Astrocyte (in vitro differentiated cells and primary cell): Measurements from ENCODE around the gene NUFIP2. TPM values are rescaled to one million over a fixed set of nuclear protein-coding genes. Genes with fewer than 3 reads are reported as not detected.

Experiments used
- DNase-seq: peaks from one replicate; pipeline ENCODE4 v3.0.0-alpha.2; 2010; ENCODE audit warnings: low read depth
- FAIRE-seq: peaks from 2 replicates; lab custom pipeline; 2011; peaks lifted over from hg19 to GRCh38; lab: Jason Lieb, UNC
- H2AFZ ChIP-seq: 2 replicates; pipeline ENCODE4 v1.6.0; 2012; ENCODE audit warnings: low read depth, low read length, inconsistent platforms
- H3K27ac ChIP-seq: 2 replicates; pipeline ENCODE4 v1.5.1; 2011; ENCODE audit warnings: low read depth, low read length, inconsistent platforms
- H3K27me3 ChIP-seq: 2 replicates; pipeline ENCODE4 v1.6.0; 2011; ENCODE audit warnings: low read length, inconsistent platforms; ENCODE audit not compliant: insufficient read depth
- H3K36me3 ChIP-seq: 2 replicates; pipeline ENCODE4 v1.5.1; 2011; ENCODE audit warnings: low read length, inconsistent platforms; ENCODE audit not compliant: insufficient read depth
- H3K4me1 ChIP-seq: 2 replicates; pipeline ENCODE4 v1.5.1; 2011; ENCODE audit warnings: low read length, inconsistent platforms; ENCODE audit not compliant: insufficient read depth
- H3K4me2 ChIP-seq: 2 replicates; pipeline ENCODE4 v1.6.0; 2012; ENCODE audit warnings: low read length, inconsistent platforms
- H3K4me3 ChIP-seq: 2 replicates; pipeline ENCODE4 v1.5.1; 2011; ENCODE audit warnings: low read depth, mild to moderate bottlenecking, low read length, inconsistent platforms; ENCODE audit not compliant: insufficient read depth
- H3K79me2 ChIP-seq: 2 replicates; pipeline ENCODE4 v1.6.0; 2012; ENCODE audit warnings: mild to moderate bottlenecking, low read length, inconsistent platforms; ENCODE audit not compliant: insufficient read depth
- H3K9ac ChIP-seq: 2 replicates; pipeline ENCODE4 v1.6.0; 2012; ENCODE audit warnings: mild to moderate bottlenecking, low read length, inconsistent platforms
- H3K9me3 ChIP-seq: 2 replicates; pipeline ENCODE4 v1.5.1; 2012; ENCODE audit warnings: low read depth, mild to moderate bottlenecking, low read length, inconsistent platforms; ENCODE audit not compliant: insufficient read depth
- H4K20me1 ChIP-seq: 2 replicates; pipeline ENCODE4 v1.6.0; 2012; ENCODE audit warnings: low read length, inconsistent platforms; ENCODE audit not compliant: insufficient read depth
- H3K27ac Mint-ChIP-seq: one replicate; pipeline ENCODE4 v1.8.0; 2021; ENCODE audit warnings: mild to moderate bottlenecking, mixed read lengths; ENCODE audit not compliant: unreplicated experiment
- H3K27me3 Mint-ChIP-seq: one replicate; pipeline ENCODE4 v1.8.0; 2021; ENCODE audit warnings: low read depth, mixed read lengths; ENCODE audit not compliant: unreplicated experiment
- H3K36me3 Mint-ChIP-seq: one replicate; pipeline ENCODE4 v1.8.0; 2021; ENCODE audit warnings: low read depth, mixed read lengths; ENCODE audit not compliant: unreplicated experiment
- H3K4me1 Mint-ChIP-seq: one replicate; pipeline ENCODE4 v1.8.0; 2021; ENCODE audit warnings: low read depth, mixed read lengths; ENCODE audit not compliant: unreplicated experiment
- H3K4me3 Mint-ChIP-seq: one replicate; pipeline ENCODE4 v1.8.0; 2021; ENCODE audit warnings: mild to moderate bottlenecking, moderate library complexity, mixed read lengths; ENCODE audit not compliant: unreplicated experiment
- H3K9me3 Mint-ChIP-seq: one replicate; pipeline ENCODE4 v1.8.0; 2021; ENCODE audit warnings: mild to moderate bottlenecking, mixed read lengths; ENCODE audit not compliant: unreplicated experiment
- EZH2 ChIP-seq: IDR thresholded peaks from 2 replicates; pipeline ENCODE4 v1.6.1; 2012; ENCODE audit warnings: mild to moderate bottlenecking, low read length, inconsistent platforms; ENCODE audit not compliant: insufficient read depth
- total RNA-seq: library from RNA; stranded (reverse); gene quantifications from 2 replicates; pipeline ENCODE4 v1.2.1, GENCODE V29; 2021
- TF ChIP-seq, protein P1 (sequence below): IDR thresholded peaks from 2 replicates; pipeline ENCODE4 v1.5.1; 2011; ENCODE audit warnings: low read depth, mild to moderate bottlenecking, inconsistent platforms, low read length, moderate library complexity; ENCODE audit not compliant: insufficient read depth

NUFIP2 gene
- total RNA-seq, 1 donor from 2014 or later = 79.8 TPM

DNA sequence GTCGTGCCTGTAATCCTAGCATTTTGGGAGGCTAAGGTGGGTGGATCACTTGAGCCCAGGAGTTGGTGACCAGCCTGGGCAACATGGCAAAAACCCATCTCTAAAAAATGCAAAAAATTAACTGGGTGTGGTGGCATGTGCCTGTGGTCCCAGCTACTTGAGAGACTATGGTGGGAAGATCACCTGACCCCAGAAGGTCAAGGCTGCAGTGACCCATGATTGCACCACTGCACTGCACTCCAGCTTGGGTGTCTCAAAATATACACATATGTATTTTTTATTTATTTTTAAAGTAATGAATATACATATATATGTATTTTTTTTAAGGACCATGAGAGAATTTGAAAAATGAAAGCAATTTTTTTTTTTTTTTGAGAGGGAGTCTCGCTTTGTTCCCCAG, 5.1 kb upstream of the NUFIP2 start:
- H3K4me3 ChIP-seq = no peak overlapping the region
- no peak overlapping the region for H3K27ac ChIP-seq
- no peaks in the 10 kb centered on the region for H3K79me2 ChIP-seq
- H3K27me3 Mint-ChIP-seq = no peaks in the 10 kb centered on the region
- no peak overlapping the region for H2AFZ ChIP-seq
- H3K36me3 Mint-ChIP-seq = peaks cover 2% of the 10 kb centered on the region
- H3K36me3 ChIP-seq = no peaks in the 10 kb centered on the region
- no peak overlapping the region for H3K4me2 ChIP-seq
- H3K27ac Mint-ChIP-seq = no peak overlapping the region
- no peaks in the 10 kb centered on the region for H3K27me3 ChIP-seq
- no peaks in the 10 kb centered on the region for H3K4me1 Mint-ChIP-seq
- no peaks in the 10 kb centered on the region for H3K9me3 ChIP-seq
- H3K9ac ChIP-seq = no peak overlapping the region
- H3K9me3 Mint-ChIP-seq = no peaks in the 10 kb centered on the region
- DNase-seq (no peak), FAIRE-seq (no peak)
- peaks cover 4% of the 10 kb centered on the region for H3K4me1 ChIP-seq
- H4K20me1 ChIP-seq = no peaks in the 10 kb centered on the region
- TF ChIP-seq, protein P1, sequence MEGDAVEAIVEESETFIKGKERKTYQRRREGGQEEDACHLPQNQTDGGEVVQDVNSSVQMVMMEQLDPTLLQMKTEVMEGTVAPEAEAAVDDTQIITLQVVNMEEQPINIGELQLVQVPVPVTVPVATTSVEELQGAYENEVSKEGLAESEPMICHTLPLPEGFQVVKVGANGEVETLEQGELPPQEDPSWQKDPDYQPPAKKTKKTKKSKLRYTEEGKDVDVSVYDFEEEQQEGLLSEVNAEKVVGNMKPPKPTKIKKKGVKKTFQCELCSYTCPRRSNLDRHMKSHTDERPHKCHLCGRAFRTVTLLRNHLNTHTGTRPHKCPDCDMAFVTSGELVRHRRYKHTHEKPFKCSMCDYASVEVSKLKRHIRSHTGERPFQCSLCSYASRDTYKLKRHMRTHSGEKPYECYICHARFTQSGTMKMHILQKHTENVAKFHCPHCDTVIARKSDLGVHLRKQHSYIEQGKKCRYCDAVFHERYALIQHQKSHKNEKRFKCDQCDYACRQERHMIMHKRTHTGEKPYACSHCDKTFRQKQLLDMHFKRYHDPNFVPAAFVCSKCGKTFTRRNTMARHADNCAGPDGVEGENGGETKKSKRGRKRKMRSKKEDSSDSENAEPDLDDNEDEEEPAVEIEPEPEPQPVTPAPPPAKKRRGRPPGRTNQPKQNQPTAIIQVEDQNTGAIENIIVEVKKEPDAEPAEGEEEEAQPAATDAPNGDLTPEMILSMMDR = no peak
- TF ChIP-seq EZH2 = no peak
- H3K4me3 Mint-ChIP-seq = no peak overlapping the region

DNA sequence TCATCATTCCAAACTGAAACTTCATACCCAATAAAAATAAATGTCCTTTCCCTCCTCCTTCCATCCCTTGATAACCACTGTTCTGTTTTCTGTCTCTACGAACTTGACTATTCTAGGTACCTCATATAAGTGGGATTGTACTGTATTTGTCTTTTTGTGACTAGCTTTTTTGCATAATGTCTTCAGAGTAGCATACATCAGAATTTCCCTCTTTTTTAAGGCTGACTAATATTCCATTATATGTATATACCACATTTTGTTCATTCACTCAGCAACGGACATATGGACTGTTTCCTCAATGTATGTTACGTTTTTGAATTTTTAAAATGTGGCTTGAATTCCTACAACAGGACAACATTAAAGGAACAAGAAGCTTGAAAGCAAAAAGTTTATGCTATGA, 1.5 kb upstream of the NUFIP2 start:
- Histone ChIP-seq H3K36me3 (no peaks in the 10 kb centered on the region), H3K4me2 (no peak overlapping the region), H3K9me3 (no peaks in the 10 kb centered on the region), H3K4me1 (peaks cover 14% of the 10 kb centered on the region), H2AFZ (no peak overlapping the region), H4K20me1 (peaks cover 30% of the 10 kb centered on the region), H3K27me3 (no peaks in the 10 kb centered on the region), H3K27ac (no peak overlapping the region), H3K9ac (no peak overlapping the region), H3K79me2 (peaks cover 32% of the 10 kb centered on the region), H3K4me3 (no peak overlapping the region)
- H3K9me3 Mint-ChIP-seq = no peaks in the 10 kb centered on the region
- no peak overlapping the region for H3K27ac Mint-ChIP-seq
- no peaks in the 10 kb centered on the region for H3K27me3 Mint-ChIP-seq
- H3K4me3 Mint-ChIP-seq = peak overlapping the region; percentile 75
- FAIRE-seq (no peak), DNase-seq (no peak)
- H3K36me3 Mint-ChIP-seq = peaks cover 2% of the 10 kb centered on the region
- no peak for TF ChIP-seq EZH2
- TF ChIP-seq, protein P1 = no peak
- H3K4me1 Mint-ChIP-seq = no peaks in the 10 kb centered on the region

DNA sequence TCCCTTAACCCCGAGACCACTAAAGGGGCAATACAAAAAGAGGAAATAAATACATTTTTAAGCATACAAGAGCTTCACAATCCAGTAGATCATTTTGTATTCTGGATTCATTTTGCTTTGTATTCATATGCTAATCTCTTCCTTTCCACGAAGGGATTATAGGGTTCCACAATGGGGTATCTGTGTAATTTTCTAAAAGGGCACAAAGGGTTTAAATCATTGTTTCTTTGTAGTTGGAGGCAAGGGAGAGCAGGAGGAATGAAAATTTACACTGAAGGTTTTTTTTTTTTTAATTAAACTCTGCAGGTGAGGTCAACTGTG, 592 bp upstream of the NUFIP2 start:
- DNase-seq (no peak), FAIRE-seq (no peak)
- Histone ChIP-seq H2AFZ (peak overlapping the region; percentile 79), H3K9ac (peak overlapping the region; percentile 86), H3K27ac (peak overlapping the region; percentile 85), H3K79me2 (peaks cover 41% of the 10 kb centered on the region), H3K36me3 (no peaks in the 10 kb centered on the region), H3K9me3 (no peaks in the 10 kb centered on the region), H3K4me2 (peak overlapping the region; percentile 85), H3K27me3 (no peaks in the 10 kb centered on the region), H3K4me3 (peak overlapping the region; percentile 95), H3K4me1 (peaks cover 20% of the 10 kb centered on the region), H4K20me1 (peaks cover 39% of the 10 kb centered on the region)
- H3K36me3 Mint-ChIP-seq = peaks cover 2% of the 10 kb centered on the region
- H3K4me3 Mint-ChIP-seq = peak overlapping the region; percentile 100
- TF ChIP-seq EZH2 = no peak
- TF ChIP-seq, protein P1 = no peak
- H3K9me3 Mint-ChIP-seq = no peaks in the 10 kb centered on the region
- peaks cover 3% of the 10 kb centered on the region for H3K4me1 Mint-ChIP-seq
- no peaks in the 10 kb centered on the region for H3K27me3 Mint-ChIP-seq
- H3K27ac Mint-ChIP-seq = peak overlapping the region; percentile 99
